ENCODE measurements around the gene HK2.

HK2 gene

DNA sequence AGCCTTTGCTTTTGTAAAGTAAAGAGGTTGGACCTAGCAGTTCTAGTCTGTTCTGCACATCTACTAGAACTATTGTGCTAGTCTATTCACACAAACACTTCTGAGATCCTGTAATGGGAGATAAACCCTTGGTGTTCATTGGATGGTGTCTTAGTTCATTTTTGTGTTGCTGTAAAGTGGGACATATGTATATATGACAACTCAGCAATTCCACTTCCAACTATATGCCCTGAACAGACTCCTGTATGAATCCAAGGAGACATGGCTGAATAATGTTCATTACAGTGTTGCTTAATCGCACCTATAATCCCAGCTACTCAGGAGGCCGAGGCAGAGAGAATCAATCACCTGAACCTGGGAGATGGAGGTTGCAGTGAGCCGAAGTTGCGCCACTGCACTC lies 23.3 kb downstream of the HK2 start:
- DNase-seq (ENCODE audit: low spot score): no peak

DNA sequence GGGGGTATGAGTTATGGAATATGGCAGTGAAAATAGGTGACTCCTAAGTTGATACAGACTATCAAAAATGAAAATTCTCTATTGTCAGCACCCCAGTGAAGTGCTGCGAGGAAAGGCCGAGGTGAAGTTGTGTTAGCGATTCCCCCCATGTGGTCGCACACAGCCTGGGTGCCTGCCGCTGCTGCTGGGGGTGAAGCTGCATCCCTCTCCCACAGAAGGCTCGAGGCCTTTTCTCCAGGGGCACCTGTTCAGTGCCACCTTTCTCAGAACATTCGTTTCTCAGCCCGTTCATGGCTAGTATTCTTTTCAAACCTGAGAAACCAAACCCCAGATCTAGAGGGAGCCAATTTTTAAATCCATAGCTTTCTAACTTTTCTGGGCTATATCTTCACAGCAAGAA lies 23.8 kb downstream of the HK2 start:
- no peak for DNase-seq (ENCODE audit: low spot score)

DNA sequence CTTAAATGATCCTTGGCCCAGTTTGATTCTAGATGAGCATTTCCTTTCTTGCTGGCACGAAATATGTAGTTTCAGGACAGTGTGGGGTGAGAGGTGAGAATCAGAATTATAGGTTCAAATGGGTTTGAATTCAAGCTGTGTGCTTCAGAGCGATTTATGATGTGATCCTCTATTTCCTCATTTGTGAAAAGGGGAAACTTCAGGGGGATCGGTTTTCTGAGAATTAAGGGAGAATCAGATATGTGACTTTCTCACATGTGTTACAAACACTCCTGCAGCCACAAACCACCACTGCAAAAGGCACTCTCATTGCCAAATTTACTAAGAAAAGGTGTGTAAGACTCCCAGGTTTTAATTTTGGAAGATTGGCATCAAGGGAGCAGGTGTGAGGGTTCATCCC lies 24.4 kb downstream of the HK2 start:
- DNase-seq (ENCODE audit: low spot score): no peak

DNA sequence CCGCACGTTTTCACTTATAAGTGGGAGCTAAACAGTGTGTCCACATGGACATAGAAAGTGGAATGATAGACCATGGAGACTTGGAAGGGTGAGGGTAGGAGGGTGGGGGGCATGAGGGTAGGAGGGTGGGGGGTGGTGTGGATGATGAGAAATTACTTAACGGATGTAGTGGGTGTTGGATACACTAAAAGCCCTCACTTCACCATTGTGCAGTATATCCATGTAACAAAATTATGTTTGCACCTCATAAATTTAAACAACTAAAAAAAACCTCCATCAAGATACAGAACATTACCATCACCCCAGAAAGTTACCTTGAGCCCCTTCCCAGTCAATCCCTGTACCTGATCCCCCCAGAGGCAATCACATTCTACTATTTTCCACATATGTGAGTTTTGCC lies 26.2 kb downstream of the HK2 start:
- DNase-seq (ENCODE audit: low spot score): no peak

DNA sequence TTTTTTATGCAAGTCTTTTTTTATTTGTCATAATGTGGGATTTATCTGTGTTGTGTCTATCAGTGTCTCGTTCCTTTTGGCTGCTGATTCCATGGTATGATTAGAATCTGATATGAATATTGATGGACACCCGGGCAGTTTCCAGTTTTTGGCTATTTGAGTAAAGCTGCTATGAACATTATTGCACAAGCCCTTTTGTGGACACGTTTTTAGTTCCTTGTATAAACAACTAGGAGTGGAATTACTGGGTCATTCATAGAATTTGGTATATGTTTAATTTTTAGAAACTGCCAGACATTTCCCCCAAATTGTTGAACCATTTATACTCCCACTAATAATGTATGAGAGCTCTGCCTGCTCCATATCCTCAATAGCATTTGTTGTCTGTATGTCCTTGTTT lies 26.6 kb downstream of the HK2 start:
- DNase-seq (ENCODE audit: low spot score): no peak

DNA sequence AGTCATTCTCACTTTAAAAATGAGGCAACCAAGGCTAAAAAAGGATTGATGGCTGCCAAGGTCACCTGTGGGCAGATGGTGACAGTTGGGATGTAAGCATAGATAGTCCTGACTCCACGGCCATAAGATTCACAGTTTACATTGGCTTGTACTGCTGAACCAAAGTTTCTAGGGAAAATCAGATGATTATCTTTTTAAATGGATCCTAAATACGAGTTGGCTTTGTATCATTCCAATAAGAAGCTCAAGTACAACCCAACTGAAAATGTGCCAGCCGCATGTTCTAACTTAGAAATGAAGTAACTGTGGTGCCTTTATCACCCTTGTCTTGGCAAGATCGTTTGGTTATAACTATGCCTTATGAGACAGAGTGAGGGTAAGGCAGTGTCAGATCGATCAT lies 27.6 kb downstream of the HK2 start:
- DNase-seq (ENCODE audit: low spot score): no peak

DNA sequence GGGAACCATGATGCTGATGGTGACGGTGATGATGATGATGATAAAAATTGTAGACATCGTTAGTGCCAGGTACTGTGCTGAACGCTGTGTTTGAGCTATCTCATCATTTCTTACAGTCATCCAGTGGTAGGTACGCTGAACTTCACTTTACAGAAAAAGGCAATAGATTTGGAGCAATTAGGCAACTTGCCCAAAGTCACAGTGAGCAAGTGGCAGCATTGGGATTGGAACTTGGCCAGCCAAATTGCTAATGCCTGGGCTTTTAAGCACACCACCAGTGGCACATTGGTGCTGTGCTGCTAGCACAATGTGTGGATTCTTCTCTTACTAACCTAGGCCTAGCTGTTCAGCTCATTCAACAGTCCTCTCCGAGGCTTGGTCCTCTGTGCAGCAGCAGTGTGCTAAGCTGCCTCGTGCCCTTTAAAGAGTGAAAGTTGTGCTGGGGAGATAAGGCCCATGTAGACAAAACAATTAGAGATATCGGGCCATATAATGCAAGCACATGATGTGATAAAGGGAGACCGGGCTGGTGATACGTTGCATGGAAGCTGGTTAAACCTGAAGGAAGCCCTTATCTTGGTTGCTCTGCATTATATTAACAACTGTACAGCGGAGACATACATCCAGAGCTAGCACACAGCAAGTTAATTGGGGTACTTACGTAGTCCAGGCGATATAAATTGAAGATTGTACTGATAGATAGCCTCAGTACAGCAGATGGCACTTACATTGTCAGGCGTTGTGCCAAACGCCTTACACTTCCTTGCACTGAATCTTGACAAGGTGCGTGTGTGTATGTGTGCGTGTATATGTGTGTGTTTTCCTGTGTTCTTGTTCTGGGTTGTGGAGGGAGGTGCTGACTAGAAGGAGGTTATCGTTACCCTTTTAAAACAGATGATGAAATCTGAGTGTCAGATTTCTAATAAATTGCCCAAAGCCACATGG lies 28.4 kb downstream of the HK2 start:
- no peak for DNase-seq (ENCODE audit: low spot score)

DNA sequence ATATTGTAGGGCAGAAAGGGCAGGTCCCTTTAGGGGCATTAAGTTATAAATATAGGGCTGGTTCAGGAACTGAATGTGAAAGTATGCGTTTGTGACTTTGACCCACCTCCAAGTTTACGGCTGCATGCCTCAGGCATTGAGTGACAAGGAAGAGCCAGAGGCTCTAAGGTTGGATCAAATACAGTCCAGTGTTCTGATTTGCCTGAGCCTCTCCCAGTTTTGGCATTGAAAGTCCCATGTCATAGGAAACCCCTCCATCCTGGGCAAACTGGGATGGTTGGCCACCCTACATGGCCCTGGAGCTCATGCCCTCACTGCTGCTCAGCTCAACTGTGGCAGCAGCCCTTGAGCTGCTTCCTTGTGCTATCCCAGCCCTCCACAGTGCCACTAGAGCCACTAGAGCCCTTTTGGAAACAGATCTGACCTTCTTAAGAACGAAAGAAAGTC lies 29.9 kb downstream of the HK2 start:
- no peak for DNase-seq (ENCODE audit: low spot score)

DNA sequence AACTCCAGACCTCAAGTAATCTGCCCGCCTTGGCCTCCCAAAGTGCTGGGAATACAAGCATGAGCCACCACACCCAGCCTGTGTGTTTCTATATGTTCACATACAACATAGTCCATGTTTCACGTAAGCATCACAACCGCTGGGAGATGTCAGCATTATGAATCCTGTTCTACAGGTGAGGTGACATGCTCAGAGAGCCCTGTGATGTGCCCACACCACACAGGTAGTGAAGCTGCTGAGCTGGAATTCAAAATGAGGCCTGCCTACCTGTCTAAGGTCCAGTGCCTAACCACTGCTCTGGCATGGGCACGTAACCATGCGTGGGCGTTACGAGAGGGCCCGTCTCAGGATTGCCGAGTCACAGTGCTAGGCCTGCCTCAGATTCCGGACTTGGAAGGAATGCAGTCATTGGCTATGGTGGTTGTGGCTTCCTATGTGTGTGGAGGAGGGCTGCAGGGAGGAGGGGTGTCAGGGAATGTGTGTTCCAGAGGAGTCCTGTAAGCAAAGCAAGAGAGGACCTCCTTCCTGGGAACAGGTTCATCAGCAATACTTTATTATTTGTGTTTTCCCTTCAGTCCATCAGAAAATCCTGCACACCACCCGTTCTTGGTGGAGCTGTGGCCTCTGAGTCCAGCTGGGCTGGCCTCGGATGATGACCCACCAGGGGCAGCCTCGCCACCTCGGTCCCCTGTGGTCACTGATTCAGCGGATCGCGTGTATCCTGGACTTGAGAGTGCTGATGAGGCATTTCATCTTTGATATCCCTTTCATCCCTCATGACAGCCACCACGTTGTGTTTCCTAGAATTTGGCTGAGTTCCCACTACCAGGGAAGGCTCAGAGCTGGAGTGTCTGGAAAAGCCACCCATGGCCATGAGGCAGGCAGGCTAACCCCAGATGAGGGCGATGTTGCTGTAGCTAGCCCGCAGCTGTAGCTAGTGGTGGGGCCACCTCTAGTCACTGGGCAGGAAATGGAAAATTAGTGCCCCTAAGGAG lies 31.1 kb downstream of the HK2 start:
- DNase-seq (ENCODE audit: low spot score): no peak

DNA sequence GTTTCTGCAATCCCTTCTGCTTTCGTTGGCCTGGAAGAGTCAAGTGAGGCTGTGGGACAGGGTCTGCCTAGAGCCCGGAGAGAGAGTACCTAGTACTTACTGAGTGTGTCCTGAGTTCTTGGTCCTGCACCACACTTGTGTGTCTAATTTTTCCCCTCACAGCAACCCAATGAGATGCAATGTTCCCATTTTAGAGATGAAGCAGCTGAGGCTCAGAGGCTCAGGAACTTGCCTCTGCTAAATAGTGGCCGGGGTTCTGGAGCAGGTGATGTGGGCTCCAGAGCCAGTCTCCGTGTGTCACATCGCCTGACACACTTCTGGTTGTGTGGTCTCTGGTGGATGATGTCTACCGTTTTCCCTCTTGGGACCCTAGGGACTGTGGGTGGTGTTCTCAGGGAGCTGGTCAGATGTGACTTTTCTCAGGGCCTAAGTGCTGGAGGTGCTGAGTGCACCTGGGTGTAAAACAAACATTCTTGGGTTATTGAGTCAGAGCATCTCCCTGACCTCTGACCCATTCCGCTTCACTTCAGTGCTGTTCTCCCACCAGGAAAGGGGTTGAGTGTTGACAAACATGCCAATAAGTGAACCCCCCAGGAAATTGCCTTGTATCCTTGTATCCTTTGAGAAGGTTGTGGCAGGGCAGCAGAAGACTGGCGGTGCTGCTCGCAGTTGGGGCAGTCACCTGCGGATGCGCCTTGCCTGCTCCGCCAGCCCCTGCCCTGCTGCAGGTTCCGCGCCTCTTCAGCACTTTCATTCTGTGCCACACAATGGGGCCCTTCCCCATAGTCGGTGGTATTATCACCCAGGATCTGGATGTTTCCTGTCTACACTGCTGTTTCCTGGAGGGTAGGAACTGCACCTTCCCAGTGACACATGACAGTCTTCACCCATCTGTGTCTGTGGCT lies 32.1 kb downstream of the HK2 start:
- no peak for DNase-seq (ENCODE audit: low spot score)

DNA sequence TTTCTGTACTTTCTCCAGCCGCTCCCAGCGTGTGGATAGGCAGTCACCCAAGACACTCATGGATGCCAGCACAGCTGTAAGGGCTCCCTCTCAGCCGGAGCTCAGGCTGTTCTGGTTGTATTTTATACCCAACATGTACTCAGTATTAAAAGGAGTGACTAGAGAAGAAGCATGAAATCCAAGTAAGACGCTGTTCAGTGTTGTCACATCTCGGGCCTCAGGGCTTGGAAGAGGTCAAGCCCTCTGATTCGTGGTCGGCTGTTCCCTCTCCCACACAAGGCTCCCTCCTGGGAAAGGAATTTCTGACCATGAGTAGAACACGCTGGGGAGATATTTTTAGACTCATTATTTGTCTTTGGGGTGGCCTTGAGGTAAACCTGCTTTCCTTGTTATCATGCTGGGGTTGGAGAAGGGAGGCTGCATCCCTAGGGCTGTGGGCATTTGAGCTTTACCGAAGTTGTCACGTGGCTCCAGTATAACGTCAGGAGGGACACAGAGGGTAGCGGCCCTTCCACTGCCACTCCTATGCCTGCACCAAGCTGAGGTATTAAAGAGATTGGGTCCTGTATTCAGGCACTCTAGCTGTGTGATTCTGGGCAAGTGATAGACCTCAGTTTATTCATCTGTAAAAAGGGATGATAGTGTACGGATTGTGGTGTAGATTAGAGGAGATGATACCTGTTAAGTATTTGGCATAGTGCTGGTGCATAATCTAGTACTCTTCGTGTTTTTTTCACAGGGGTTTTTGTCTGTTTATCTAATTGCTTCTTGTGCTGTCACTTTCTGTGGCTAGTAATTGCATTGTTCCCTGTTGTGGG lies 34.1 kb downstream of the HK2 start:
- no peak for DNase-seq (ENCODE audit: low spot score)

GRCh38 chr2:74869517-74869916 lies 35.6 kb downstream of the HK2 start:
- no peak for DNase-seq (ENCODE audit: low spot score)

DNA sequence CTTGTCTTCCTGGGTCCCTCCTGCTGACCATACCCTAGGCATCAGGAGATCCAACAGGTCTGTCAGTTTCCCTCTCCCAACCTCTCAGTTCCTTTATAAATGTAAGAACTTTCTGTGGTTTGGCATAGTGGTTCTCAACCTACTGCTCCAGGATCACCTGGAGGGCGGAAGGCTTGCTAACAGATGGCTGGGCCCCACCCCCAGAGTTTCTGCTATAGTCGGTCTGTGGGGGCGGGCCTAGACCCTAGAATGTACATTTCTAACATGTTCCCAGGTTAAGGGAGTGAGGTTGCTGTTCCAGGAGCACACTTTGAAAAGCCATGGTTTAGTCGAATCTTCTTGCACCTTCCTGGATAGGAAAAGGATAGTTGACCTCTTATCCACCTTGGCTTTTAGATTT lies 37.0 kb downstream of the HK2 start:
- DNase-seq (ENCODE audit: low spot score): no peak

GRCh38 chr2:74871414-74871813 lies 37.5 kb downstream of the HK2 start:
- no peak for DNase-seq (ENCODE audit: low spot score)

GRCh38 chr2:74872389-74872836 lies 38.5 kb downstream of the HK2 start:
- no peak for DNase-seq (ENCODE audit: low spot score)

- no peak for DNase-seq (ENCODE audit: low spot score)
These were observed 39.2 kb downstream of the HK2 start for GRCh38 chr2:74873012-74873665.

DNA sequence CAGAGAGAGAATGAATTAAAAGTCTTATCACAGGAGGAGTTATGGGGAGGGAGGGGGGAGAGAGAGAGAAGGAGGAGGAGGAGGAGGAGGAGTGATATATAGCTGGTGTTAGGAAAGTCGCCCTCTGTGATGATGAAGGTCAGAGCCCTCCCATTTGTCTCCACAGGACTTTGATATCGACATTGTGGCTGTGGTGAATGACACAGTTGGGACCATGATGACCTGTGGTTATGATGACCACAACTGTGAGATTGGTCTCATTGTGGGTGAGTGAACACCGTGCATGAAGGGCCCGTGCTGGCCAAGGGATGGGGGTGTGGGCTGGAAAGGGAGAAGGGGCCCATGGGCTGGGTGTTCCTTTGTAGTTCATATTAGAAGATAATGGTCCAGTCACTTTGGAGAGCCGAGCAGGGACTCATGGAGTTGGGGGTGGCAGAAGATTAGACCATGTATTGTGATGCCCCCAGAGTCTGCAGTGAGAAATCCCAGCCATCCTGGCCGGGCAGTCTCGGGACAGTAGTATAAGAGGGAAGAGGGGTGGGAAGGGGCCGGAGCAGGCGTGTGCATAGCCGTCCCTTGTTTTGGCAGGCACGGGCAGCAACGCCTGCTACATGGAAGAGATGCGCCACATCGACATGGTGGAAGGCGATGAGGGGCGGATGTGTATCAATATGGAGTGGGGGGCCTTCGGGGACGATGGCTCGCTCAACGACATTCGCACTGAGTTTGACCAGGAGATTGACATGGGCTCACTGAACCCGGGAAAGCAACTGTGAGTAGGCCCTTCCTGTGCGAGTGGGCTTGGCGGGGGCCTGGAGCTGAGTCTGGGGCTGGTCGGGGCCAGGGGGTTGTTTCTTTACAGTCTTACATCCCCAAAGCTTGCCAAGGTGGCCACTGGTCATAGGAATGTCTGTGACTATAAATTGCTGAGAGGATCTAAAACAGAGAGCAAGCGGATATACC lies 40.0 kb downstream of the HK2 start:
- DNase-seq (ENCODE audit: low spot score): no peak

DNA sequence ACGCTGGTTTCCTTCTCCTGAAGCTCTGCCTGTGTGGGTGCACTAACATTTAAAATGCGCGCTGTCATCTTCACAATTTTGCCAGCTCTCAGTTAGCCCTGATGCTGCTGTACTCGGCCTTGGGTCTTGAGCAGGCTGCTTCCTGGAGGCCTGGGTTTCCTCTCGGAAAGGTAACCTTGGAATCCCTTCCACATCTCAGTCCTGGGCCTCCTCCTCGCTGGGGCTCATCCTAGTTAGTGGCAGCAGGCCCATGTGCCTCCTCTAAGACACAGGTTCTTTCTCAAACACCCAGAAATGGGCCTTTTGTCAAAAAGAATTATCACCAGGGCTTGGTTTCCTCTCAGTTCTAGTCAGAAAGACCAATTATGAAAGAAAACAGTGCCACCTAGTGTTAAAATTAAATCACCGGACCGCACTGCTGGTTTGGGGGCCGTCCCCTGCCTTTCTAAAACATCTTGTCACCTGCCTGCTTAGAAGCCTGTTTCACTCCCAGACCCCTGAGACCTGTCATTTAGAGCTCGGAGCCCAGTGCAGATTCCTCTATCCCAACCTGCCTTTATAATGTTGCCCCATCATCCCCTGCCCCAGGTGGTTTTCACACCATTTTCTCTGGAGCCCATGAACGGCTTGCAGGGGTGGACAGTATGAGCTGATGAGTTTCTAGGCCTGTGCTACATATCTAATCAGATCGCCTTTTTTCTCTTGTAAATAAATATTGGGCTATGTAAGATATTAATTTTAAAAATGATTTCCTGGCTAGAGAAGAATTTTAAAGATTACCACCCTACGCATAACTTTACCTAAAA lies 42.4 kb downstream of the HK2 start:
- peak; percentile 23 for DNase-seq (ENCODE audit: low spot score)

Measured in left forelimb (tissue), 1 donor.